ENCODE data around the gene MAT2A. TPM values are rescaled to one million over a fixed set of nuclear protein-coding genes. Genes with fewer than 3 reads are reported as not detected.
A peak's percentile ranks its signal among the peaks of the same experiment; 100 is the strongest.
"Not testable (repeated sequence)": the region's sequence is repeated elsewhere in the genome, so short reads cannot be mapped to it uniquely, and the experiment has no call there.

The MAT2A gene
- total RNA-seq, 4 donors from 2014 or later: 71.2 to 96.4 (median 83.0) TPM

DNA sequence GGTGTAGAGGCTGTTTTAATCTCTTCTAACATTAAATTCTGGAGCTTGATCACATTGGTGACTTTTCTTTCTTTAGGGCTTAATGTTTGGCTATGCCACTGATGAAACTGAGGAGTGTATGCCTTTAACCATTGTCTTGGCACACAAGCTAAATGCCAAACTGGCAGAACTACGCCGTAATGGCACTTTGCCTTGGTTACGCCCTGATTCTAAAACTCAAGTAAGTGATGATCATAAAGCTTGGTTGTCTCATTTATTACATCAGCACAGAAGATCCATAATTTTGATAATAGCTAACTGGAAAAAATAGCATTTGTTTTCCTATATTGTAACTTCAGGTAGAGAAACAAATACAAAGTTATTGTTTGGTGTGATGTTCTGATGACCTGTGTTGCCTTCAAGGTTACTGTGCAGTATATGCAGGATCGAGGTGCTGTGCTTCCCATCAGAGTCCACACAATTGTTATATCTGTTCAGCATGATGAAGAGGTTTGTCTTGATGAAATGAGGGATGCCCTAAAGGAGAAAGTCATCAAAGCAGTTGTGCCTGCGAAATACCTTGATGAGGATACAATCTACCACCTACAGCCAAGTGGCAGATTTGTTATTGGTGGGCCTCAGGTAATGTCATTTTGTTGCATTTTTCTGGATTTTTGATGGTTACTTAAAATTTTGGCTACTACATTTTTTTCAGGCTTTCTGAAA, 2.9 kb downstream of the MAT2A start:
- TF ChIP-seq, protein P1, sequence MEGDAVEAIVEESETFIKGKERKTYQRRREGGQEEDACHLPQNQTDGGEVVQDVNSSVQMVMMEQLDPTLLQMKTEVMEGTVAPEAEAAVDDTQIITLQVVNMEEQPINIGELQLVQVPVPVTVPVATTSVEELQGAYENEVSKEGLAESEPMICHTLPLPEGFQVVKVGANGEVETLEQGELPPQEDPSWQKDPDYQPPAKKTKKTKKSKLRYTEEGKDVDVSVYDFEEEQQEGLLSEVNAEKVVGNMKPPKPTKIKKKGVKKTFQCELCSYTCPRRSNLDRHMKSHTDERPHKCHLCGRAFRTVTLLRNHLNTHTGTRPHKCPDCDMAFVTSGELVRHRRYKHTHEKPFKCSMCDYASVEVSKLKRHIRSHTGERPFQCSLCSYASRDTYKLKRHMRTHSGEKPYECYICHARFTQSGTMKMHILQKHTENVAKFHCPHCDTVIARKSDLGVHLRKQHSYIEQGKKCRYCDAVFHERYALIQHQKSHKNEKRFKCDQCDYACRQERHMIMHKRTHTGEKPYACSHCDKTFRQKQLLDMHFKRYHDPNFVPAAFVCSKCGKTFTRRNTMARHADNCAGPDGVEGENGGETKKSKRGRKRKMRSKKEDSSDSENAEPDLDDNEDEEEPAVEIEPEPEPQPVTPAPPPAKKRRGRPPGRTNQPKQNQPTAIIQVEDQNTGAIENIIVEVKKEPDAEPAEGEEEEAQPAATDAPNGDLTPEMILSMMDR (IDR thresholded peaks at IDR 0.05): no peak
- TF ChIP-seq POLR2A (IDR thresholded peaks at IDR 0.05): no peak
- H3K4me3 ChIP-seq (ENCODE audit: low read depth, poor library complexity, severe bottlenecking): no peak overlapping the region
- intact Hi-C loops (cut with DNase I; ENCODE audit: low total_unique reads): no loop called here
- WGBS, 2 donors: 33% methylated on average over 5 of the region's 5 CpGs
- DNase-seq (ENCODE audit: low spot score in 2 of 2): peak in 1 of 2 donors; percentile 70

DNA sequence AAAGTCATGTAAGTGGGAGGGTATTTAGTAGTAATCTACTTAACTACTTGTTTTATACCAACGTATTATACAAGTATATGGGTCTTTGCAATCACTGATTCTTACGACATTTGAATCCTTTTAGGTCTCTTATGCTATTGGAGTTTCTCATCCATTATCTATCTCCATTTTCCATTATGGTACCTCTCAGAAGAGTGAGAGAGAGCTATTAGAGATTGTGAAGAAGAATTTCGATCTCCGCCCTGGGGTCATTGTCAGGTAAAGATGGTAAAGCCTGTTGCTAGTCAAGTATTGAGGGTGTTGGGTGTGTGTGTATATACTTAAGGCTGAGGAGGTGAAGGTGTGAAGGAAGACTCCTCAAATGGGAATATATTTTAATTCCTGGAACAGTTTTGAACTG, 3.8 kb downstream of the MAT2A start:
- TF ChIP-seq, protein P1 (IDR thresholded peaks at IDR 0.05): no peak
- TF ChIP-seq POLR2A (IDR thresholded peaks at IDR 0.05): no peak
- intact Hi-C loops (cut with DNase I; ENCODE audit: low total_unique reads): no loop called here
- DNase-seq (ENCODE audit: low spot score in 2 of 2): no peak
- 67 to 71% methylated on average over 4 of the region's 4 CpGs for WGBS, 2 donors
- no peak overlapping the region for H3K4me3 ChIP-seq (ENCODE audit: low read depth, poor library complexity, severe bottlenecking)

- 60 to 68% methylated on average over 3 of the region's 3 CpGs for WGBS, 2 donors
- DNase-seq (ENCODE audit: low spot score in 2 of 2); H3K4me3 ChIP-seq (ENCODE audit: low read depth, poor library complexity, severe bottlenecking); intact Hi-C loops (cut with DNase I; ENCODE audit: low total_unique reads): not testable (repeated sequence)
Observed at GRCh38 chr2:85544254-85544691, 5.3 kb downstream of the MAT2A start.

DNA sequence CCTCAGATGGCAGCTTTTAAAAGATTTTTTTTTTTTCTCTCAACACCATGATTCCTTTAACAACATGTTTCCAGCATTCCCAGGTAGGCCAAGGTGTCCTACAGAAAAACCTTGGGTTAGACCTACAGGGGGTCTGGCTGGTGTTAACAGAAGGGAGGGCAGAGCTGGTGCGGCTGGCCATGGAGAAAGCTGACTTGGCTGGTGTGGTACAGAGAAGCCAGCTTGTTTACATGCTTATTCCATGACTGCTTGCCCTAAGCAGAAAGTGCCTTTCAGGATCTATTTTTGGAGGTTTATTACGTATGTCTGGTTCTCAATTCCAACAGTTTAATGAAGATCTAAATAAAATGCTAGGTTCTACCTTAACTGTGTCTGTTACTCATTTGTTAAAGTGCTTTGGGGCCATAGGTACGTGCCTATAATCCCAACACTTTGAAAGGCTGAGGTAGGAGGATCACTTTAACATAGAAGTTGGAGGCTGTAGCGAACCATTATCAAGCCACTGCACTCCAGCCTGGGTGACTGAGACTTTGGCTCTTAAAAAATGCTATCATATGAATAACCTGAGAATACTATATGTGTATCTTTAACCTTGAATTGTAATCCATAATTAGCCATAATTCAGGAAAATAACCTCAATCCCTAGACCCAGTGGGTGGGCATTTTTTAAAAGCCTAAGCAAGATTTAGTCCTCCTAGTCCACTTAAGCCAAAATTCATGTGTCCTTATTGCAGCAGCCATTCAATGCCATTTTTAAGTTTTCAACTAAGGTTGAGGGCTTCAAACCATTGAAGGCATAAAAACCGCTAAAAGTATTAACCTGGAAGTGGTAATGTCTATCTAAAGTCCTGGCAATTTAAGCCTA, 6.2 kb downstream of the MAT2A start:
- DNase-seq (ENCODE audit: low spot score in 2 of 2); intact Hi-C loops (cut with DNase I; ENCODE audit: low total_unique reads); H3K4me3 ChIP-seq (ENCODE audit: low read depth, poor library complexity, severe bottlenecking): not testable (repeated sequence)
- 72 to 78% methylated on average over 5 of the region's 5 CpGs for WGBS, 2 donors

GRCh38 chr2:85545780-85546240, 6.8 kb downstream of the MAT2A start:
- peak in 1 of 2 donors; percentile 75 for DNase-seq (ENCODE audit: low spot score in 2 of 2)
- TF ChIP-seq, protein P1 (IDR thresholded peaks at IDR 0.05): no peak
- no peak for TF ChIP-seq POLR2A (IDR thresholded peaks at IDR 0.05)
- no peak overlapping the region for H3K4me3 ChIP-seq (ENCODE audit: low read depth, poor library complexity, severe bottlenecking)
- intact Hi-C loops (cut with DNase I; ENCODE audit: low total_unique reads): no loop called here
- WGBS, 2 donors: 70 to 76% methylated on average over 5 of the region's 5 CpGs

GRCh38 chr2:85547089-85547858, 8.3 kb downstream of the MAT2A start:
- intact Hi-C loops (cut with DNase I; ENCODE audit: low total_unique reads): no loop called here

More at GRCh38 chr2:85547089-85547858, 8.3 kb downstream of the MAT2A start:
- TF ChIP-seq POLR2A (IDR thresholded peaks at IDR 0.05): no peak
- TF ChIP-seq, protein P1 (IDR thresholded peaks at IDR 0.05): no peak
- DNase-seq (ENCODE audit: low spot score in 2 of 2): peak in 1 of 2 donors; percentile 52
- no peak overlapping the region for H3K4me3 ChIP-seq (ENCODE audit: low read depth, poor library complexity, severe bottlenecking)
- WGBS, 2 donors: 74 to 88% methylated on average over 1 of the region's 1 CpG
